Spleen (tissue), 7 donors: ENCODE measurements around the gene FBLN5.

Experiments
- POLR2A ChIP-seq, 3 donors: fragments of 450-650 bp; IDR thresholded peaks; one replicate each; pipeline ENCODE4 v1.5.1; 2017; ENCODE audit warnings: antibody characterized with exemption in 3 of 3, mild to moderate bottlenecking in 1 of 3
- TF ChIP-seq, protein P1 (sequence below), 11 experiments: fragments of 200-600 bp in 7 of 11; fragments of 450-650 bp in 4 of 11; sonication (generic) in 4 of 11; IDR thresholded peaks in 8 of 11; conservative IDR thresholded peaks in 3 of 11; 1 replicate in 7 of 11; 2 replicates in 4 of 11; pipeline versions ENCODE4 v1.4.0 to v1.8.0; 2016 to 2021; ENCODE audit warnings: antibody characterized with exemption in 11 of 11, inconsistent platforms in 4 of 11, mild to moderate bottlenecking in 1 of 11
- donor health status: DM: no; HTN: no; CAD: no; lungs with moderate emphysema.
- donor health status: DM: no; HTN: no; CAD: no.
- donor health status: DM: no; HTN: no; CAD: no.

DNA sequence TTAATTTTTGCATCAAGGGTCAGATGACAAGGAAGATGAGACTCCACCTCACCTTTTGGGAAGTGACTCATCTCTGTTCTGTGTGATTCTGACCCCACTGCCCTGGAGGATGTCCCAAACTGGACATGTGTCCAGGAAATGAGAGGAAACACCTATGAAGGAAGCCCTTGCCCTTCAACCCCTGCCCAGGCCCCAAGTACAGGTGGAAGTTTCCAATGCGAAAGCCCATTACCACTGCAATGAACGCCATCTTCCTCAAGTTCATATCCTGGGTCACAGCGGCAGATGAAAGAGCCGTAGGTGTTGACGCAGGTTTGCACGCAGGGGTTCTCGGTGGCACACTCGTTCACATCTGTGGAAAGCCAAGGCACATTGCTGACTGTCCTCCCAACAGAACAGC, 60.5 kb downstream of the FBLN5 start:
- TF ChIP-seq, protein P1, sequence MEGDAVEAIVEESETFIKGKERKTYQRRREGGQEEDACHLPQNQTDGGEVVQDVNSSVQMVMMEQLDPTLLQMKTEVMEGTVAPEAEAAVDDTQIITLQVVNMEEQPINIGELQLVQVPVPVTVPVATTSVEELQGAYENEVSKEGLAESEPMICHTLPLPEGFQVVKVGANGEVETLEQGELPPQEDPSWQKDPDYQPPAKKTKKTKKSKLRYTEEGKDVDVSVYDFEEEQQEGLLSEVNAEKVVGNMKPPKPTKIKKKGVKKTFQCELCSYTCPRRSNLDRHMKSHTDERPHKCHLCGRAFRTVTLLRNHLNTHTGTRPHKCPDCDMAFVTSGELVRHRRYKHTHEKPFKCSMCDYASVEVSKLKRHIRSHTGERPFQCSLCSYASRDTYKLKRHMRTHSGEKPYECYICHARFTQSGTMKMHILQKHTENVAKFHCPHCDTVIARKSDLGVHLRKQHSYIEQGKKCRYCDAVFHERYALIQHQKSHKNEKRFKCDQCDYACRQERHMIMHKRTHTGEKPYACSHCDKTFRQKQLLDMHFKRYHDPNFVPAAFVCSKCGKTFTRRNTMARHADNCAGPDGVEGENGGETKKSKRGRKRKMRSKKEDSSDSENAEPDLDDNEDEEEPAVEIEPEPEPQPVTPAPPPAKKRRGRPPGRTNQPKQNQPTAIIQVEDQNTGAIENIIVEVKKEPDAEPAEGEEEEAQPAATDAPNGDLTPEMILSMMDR (IDR thresholded peaks at IDR 0.05 in 8 of 11, conservative IDR thresholded peaks at IDR 0.05 in 3 of 11): no peak
- no peak for TF ChIP-seq POLR2A (IDR thresholded peaks at IDR 0.05)
